Activated T-cell treated with anti-CD3 and anti-CD28 coated beads, Interleukin-2, amount 50 U/mL, for 24 hours (primary cell): ENCODE results near the gene RUVBL1.
A peak's percentile ranks its signal among the peaks of the same experiment; 100 is the strongest.

Experiments used
- DNase-seq: peaks from one replicate; pipeline ENCODE4 v3.0.0-alpha.2; 2020
- H3K27ac Mint-ChIP-seq: 2 replicates; pipeline ENCODE4 v1.8.0; 2020; ENCODE audit warnings: mild to moderate bottlenecking, mixed read lengths
- H3K27me3 Mint-ChIP-seq: 2 replicates; pipeline ENCODE4 v1.8.0; 2020; ENCODE audit warnings: mixed read lengths
- H3K36me3 Mint-ChIP-seq: 2 replicates; pipeline ENCODE4 v1.8.0; 2020; ENCODE audit warnings: low read depth, mixed read lengths
- H3K4me1 Mint-ChIP-seq: 2 replicates; pipeline ENCODE4 v1.8.0; 2020; ENCODE audit warnings: low read depth, mixed read lengths
- H3K4me3 Mint-ChIP-seq: 2 replicates; pipeline ENCODE4 v1.8.0; 2020; ENCODE audit warnings: mild to moderate bottlenecking, moderate library complexity, mixed read lengths
- H3K9me3 Mint-ChIP-seq: 2 replicates; pipeline ENCODE4 v1.8.0; 2020; ENCODE audit warnings: mixed read lengths

Gene RUVBL1

DNA sequence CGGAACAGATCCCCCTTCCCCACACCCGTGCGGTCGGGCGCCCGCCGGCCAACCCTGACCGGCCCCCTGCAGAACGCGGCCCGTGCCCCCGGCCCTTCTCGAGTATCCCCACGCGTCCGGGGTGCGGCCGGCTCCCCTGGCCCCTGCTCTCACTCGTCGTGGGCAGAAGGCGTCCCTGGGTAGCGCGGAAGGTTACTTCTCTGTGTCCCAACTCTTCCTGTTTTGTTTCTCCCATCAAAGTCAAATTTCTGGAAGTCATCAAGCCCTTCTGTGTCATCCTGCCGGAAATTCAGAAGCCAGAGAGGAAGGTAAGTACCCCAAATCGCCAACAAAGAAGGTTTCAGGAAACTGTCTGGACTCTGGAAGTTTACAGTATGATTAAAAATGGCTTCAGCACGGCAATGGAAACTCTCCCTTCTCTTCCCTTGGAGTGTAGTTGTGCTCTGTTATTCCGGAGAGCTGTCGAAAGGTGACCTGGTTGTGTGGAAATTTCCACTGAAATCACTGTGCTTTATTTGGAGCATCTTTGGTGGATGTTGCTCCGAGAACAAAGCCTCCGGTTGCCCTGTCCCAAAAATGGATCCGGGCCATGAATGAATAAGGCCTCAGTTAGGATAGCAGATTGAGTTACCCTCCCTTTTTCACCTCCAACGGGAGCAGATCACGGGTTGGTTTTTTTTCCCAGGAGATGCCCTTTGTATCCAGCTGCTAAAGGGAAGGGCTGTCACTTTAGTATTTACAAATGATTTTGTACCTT lies 70.8 kb downstream of the RUVBL1 start:
- H3K27me3 Mint-ChIP-seq: no peaks in the 10 kb centered on the region
- H3K4me3 Mint-ChIP-seq: peak overlapping the region; percentile 93
- peak overlapping the region; percentile 98 for H3K27ac Mint-ChIP-seq
- H3K36me3 Mint-ChIP-seq: peaks cover 58% of the 10 kb centered on the region
- peaks cover 41% of the 10 kb centered on the region for H3K4me1 Mint-ChIP-seq
- H3K9me3 Mint-ChIP-seq: no peaks in the 10 kb centered on the region
- no peak for DNase-seq

DNA sequence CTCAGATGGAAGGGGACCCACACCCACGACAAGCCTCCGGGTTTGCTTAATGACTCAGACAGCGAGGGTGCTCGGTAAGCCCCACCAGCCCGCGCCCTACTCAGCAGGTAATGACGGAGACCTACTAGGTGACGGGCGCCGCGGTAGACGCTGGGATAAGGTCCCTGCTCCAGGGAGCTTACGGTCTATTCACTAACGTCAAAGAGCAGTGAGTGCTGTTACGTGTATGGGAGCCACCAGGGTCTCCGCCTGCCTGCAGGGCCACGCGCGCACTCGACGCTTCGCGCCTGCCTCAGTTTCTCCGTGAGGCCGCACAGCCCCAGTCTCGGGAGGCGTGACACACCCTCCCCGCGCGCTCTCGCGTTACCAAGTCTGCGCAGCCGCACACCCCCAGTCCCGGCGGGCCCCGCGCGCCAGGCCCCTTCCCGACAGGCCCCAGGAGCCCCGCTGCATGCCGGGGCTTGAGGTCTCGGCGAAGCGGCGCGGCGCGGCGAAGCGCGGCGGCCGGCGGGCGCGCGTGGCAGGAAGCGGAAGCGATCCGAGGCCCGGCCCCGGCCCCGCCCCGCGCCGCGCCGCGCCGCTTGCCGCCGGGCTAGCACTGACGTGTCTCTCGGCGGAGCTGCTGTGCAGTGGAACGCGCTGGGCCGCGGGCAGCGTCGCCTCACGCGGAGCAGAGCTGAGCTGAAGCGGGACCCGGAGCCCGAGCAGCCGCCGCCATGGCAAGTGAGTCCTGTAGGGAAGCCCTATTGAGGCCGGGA lies 71.6 kb downstream of the RUVBL1 start, which contains the start of gene SEC61A1:
TSS of gene SEC61A1 (plus strand) at position 601 of the 758 bp plus-strand sequence. CDS start at position 717, 116 bp downstream.
- H3K4me3 Mint-ChIP-seq: peak within 1 kb of the TSS; percentile 93
- H3K27me3 Mint-ChIP-seq: no peaks in the 10 kb centered on the region
- peaks cover 41% of the 10 kb centered on the region for H3K4me1 Mint-ChIP-seq
- peak within 1 kb of the TSS; percentile 98 for H3K27ac Mint-ChIP-seq
- peak; percentile 97 for DNase-seq
- H3K36me3 Mint-ChIP-seq: peaks cover 51% of the 10 kb centered on the region
- no peaks in the 10 kb centered on the region for H3K9me3 Mint-ChIP-seq

DNA sequence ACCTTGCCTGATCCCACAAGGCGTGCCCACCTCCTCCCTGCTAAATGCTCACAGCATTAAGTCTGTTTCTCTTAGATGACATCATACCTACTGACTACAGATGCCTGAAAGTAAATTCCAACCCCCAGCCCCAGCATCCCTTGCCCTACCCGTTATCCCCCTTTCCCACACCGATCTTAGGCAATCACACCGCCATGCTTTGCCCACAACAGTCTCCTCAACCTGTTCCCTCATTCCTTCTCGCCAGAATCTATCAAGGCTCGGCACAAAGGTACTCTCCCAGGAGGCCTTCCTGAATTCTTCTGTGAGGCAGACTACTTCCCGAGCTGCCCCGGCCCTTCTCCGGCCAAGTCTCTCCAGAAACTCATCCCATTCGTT lies 72.2 kb downstream of the RUVBL1 start:
- DNase-seq: no peak
- Mint-ChIP-seq H3K27me3 (no peaks in the 10 kb centered on the region), H3K4me3 (peak overlapping the region; percentile 93), H3K4me1 (peaks cover 41% of the 10 kb centered on the region), H3K9me3 (no peaks in the 10 kb centered on the region), H3K36me3 (peaks cover 46% of the 10 kb centered on the region), H3K27ac (peak overlapping the region; percentile 91)

DNA sequence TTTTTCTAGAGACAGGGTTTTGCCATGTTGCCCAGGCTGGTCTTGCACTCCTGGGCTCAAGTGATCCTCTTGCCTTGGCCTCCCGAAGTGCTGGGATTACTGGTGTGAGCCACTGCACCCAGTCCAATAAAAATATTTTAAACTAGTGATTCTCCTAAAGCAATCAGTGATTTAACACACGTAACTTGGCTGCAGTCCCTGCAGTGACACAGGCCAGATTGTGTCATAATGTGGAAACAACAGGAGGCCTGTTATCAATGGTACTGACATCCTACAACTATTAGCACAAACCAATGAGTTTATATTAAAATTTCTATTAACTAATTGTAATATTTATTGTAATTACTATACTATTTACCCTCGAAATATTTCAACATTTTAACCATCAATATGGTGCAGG lies 73.0 kb downstream of the RUVBL1 start:
- Mint-ChIP-seq H3K4me3 (peak overlapping the region; percentile 93), H3K9me3 (no peaks in the 10 kb centered on the region), H3K4me1 (peaks cover 36% of the 10 kb centered on the region), H3K27ac (no peak overlapping the region), H3K27me3 (no peaks in the 10 kb centered on the region), H3K36me3 (peaks cover 38% of the 10 kb centered on the region)
- no peak for DNase-seq

- Mint-ChIP-seq H3K4me3 (no peak overlapping the region), H3K36me3 (no peaks in the 10 kb centered on the region), H3K27ac (no peak overlapping the region), H3K4me1 (no peaks in the 10 kb centered on the region), H3K27me3 (peaks cover 10% of the 10 kb centered on the region), H3K9me3 (no peaks in the 10 kb centered on the region)
- no peak for DNase-seq
Observed at GRCh38 chr3:128041344-128041743, 82.3 kb downstream of the RUVBL1 start.

GRCh38 chr3:128040660-128041059 lies 83.0 kb downstream of the RUVBL1 start:
- Mint-ChIP-seq H3K27me3 (peaks cover 10% of the 10 kb centered on the region), H3K4me1 (no peaks in the 10 kb centered on the region), H3K27ac (no peak overlapping the region)

DNA sequence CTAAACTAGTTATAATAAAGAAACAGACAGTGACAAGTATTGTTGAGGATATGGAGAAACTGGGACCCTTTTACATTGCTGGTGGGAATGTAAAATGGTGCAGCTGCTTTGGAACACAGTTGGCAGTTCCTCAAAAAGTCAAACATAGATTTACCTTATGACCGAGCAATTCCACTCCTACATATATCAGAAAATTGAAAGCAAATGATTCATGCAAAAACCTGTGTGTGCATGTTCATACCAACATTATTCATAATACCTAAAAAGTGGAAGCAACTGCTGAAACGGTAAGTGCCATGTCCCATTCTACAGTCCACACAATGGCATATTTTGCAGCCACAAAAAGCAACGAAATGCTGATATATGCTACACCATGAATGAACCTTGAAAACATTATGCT lies 83.6 kb downstream of the RUVBL1 start:
- no peak overlapping the region for H3K4me3 Mint-ChIP-seq
- H3K27me3 Mint-ChIP-seq: peaks cover 10% of the 10 kb centered on the region
- no peak overlapping the region for H3K27ac Mint-ChIP-seq
- no peaks in the 10 kb centered on the region for H3K36me3 Mint-ChIP-seq
- H3K4me1 Mint-ChIP-seq: no peaks in the 10 kb centered on the region
- no peaks in the 10 kb centered on the region for H3K9me3 Mint-ChIP-seq
- no peak for DNase-seq

More at GRCh38 chr3:128040660-128041059, 83.0 kb downstream of the RUVBL1 start:
- Mint-ChIP-seq H3K36me3 (no peaks in the 10 kb centered on the region), H3K9me3 (no peaks in the 10 kb centered on the region), H3K4me3 (no peak overlapping the region)
- no peak for DNase-seq

- no peak for DNase-seq
- Mint-ChIP-seq H3K4me1 (no peaks in the 10 kb centered on the region), H3K36me3 (no peaks in the 10 kb centered on the region), H3K9me3 (no peaks in the 10 kb centered on the region), H3K27ac (no peak overlapping the region), H3K27me3 (peaks cover 3% of the 10 kb centered on the region), H3K4me3 (no peak overlapping the region)
Observed at GRCh38 chr3:128036119-128036518, 87.5 kb downstream of the RUVBL1 start.

GRCh38 chr3:128033102-128033501 lies 90.5 kb downstream of the RUVBL1 start:
- H3K36me3 Mint-ChIP-seq: no peaks in the 10 kb centered on the region
- H3K27me3 Mint-ChIP-seq: peaks cover 3% of the 10 kb centered on the region
- no peaks in the 10 kb centered on the region for H3K4me1 Mint-ChIP-seq
- H3K4me3 Mint-ChIP-seq: no peak overlapping the region
- no peaks in the 10 kb centered on the region for H3K9me3 Mint-ChIP-seq
- DNase-seq: no peak
- no peak overlapping the region for H3K27ac Mint-ChIP-seq
